Esophagus muscularis mucosa (tissue), 4 donors: ENCODE data around the gene RETREG3.

Experiments used
- CTCF ChIP-seq, 3 experiments: fragments of 200-600 bp in 2 of 3; fragments of 450-650 bp in 1 of 3; sonication (generic) in 2 of 3; IDR thresholded peaks; one replicate each; pipeline ENCODE4 v1.5.1; 2017 to 2019; ENCODE audit warnings: antibody characterized with exemption in 3 of 3, mild to moderate bottlenecking in 2 of 3, moderate library complexity in 1 of 3
- EP300 ChIP-seq: sonication (generic); formaldehyde crosslinking; IDR thresholded peaks from one replicate; pipeline ENCODE4 v1.6.1; 2017; ENCODE audit warnings: antibody characterized with exemption
- POLR2A ChIP-seq: fragments of 450-650 bp; IDR thresholded peaks from one replicate; pipeline ENCODE4 v1.6.1; 2017; ENCODE audit warnings: antibody characterized with exemption, moderate library complexity, mild to moderate bottlenecking, low read depth
- POLR2AphosphoS5 ChIP-seq, 2 donors: sonication (generic); formaldehyde crosslinking; IDR thresholded peaks; one replicate each; pipeline ENCODE4 v1.6.1; 2017; ENCODE audit warnings: antibody characterized with exemption in 2 of 2

- TF ChIP-seq CTCF (IDR thresholded peaks at IDR 0.05): no peak
- TF ChIP-seq POLR2A: no peak
- no peak for TF ChIP-seq EP300
- TF ChIP-seq POLR2AphosphoS5 (IDR thresholded peaks at IDR 0.05): no peak
Measured at GRCh38 chr17:42639525-42640113, 30.4 kb upstream of the RETREG3 start.
